ENCODE data around the gene C16orf78. TPM values are rescaled to one million over a fixed set of nuclear protein-coding genes. Genes with fewer than 3 reads are reported as not detected.

The C16orf78 gene
- total RNA-seq, 2 experiments from 2014 or later, result not detected

DNA sequence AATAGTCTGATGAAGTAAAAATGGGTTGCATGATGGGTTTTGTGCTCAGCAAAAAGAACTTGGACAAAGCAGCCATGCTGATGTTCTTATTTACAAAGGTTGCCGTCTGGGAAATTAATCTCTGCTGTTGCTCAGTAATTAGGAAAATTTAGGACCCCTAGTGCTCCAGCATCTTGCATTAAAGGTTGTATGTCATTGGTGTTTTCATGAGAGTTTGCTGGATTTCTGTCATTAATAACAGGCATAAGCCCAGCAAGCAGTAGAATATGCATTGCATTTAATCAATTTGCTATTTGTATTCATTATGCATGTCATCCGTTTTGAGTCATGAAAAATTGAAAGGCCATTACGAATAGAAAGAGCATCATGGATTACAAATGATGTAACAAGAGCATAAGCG is 45.3 kb upstream of the C16orf78 start:
- Mint-ChIP-seq H3K4me1 (ENCODE audit: low read depth) (no peaks in the 10 kb centered on the region), H3K27me3 (peaks cover 21% of the 10 kb centered on the region), H3K4me3 (no peak overlapping the region), H3K27ac (no peak overlapping the region), H3K9me3 (no peaks in the 10 kb centered on the region), H3K36me3 (ENCODE audit: low read depth) (no peaks in the 10 kb centered on the region)
- no peaks in the 10 kb centered on the region for H3K9me3 ChIP-seq (ENCODE audit: control insufficient read depth in 1 of 2, insufficient read depth in 1 of 2, low read length in 2 of 2)
- no peaks in the 10 kb centered on the region for H3K36me3 ChIP-seq (ENCODE audit: insufficient read depth, low read length)
- no peak overlapping the region for H3K4me3 ChIP-seq (ENCODE audit: low read length)
- ATAC-seq (ENCODE audit: poor library complexity) (no peak), DNase-seq (no peak)
- TF ChIP-seq, protein P1, sequence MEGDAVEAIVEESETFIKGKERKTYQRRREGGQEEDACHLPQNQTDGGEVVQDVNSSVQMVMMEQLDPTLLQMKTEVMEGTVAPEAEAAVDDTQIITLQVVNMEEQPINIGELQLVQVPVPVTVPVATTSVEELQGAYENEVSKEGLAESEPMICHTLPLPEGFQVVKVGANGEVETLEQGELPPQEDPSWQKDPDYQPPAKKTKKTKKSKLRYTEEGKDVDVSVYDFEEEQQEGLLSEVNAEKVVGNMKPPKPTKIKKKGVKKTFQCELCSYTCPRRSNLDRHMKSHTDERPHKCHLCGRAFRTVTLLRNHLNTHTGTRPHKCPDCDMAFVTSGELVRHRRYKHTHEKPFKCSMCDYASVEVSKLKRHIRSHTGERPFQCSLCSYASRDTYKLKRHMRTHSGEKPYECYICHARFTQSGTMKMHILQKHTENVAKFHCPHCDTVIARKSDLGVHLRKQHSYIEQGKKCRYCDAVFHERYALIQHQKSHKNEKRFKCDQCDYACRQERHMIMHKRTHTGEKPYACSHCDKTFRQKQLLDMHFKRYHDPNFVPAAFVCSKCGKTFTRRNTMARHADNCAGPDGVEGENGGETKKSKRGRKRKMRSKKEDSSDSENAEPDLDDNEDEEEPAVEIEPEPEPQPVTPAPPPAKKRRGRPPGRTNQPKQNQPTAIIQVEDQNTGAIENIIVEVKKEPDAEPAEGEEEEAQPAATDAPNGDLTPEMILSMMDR (IDR thresholded peaks at IDR 0.05), result no peak
- CTCF ChIA-PET, result no interaction called here
- H3K4me1 ChIP-seq (ENCODE audit: insufficient read depth, low read length), result no peaks in the 10 kb centered on the region
- peaks cover 0 to 3% of the 10 kb centered on the region in 2 experiments for H3K27me3 ChIP-seq (ENCODE audit: control insufficient read depth in 1 of 2, insufficient read depth in 2 of 2, low read length in 2 of 2)
- intact Hi-C loops (cut with DNase I, micrococcal nuclease), result no loop called here
- POLR2A ChIA-PET, result no interaction called here
- H3K27ac ChIP-seq (ENCODE audit: low read depth in 1 of 2, low read length in 2 of 2), result no peak overlapping the region

DNA sequence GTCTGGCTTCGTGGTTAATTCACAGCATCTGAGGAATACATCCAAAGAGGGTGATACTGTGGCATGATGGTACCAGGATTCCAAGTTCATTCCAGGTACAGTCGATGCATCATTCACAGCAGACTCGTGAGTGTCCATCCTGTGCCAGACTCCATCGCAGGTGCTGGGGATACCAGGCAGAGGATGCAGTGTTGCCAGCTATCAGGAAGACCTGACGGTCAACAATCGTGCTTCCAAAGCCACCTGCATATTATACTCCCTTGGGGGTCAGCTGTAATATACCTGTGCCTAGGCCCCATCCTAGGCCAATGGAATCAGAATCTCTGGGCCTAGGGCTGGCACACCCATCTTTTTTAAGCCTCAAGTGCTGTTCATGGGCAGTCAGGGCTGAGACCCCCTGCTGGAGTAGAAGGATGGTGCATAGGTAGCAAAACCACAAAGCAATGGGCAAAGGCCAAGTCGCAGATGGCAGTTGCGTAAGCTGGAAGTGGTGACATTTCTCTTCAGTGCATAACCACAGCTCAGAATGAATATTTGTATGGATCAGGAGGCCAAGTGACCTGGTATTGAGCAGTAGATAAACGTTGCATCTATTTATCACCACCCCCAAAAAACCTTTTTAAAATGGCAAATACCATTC is 42.9 kb upstream of the C16orf78 start:
- no peak overlapping the region for H3K4me3 Mint-ChIP-seq
- H3K4me3 ChIP-seq (ENCODE audit: low read length), result no peak overlapping the region
- H3K9me3 Mint-ChIP-seq, result no peaks in the 10 kb centered on the region
- TF ChIP-seq, protein P1 (IDR thresholded peaks at IDR 0.05), result no peak
- peaks cover 10% of the 10 kb centered on the region for H3K27me3 Mint-ChIP-seq
- intact Hi-C loops (cut with DNase I, micrococcal nuclease), result no loop called here
- H3K9me3 ChIP-seq (ENCODE audit: control insufficient read depth in 1 of 2, insufficient read depth in 1 of 2, low read length in 2 of 2), result peaks cover 0 to 4% of the 10 kb centered on the region in 2 experiments
- H3K27me3 ChIP-seq (ENCODE audit: control insufficient read depth in 1 of 2, insufficient read depth in 2 of 2, low read length in 2 of 2), result no peaks in the 10 kb centered on the region
- ChIA-PET CTCF (no interaction called here), POLR2A (no interaction called here)
- no peaks in the 10 kb centered on the region for H3K4me1 ChIP-seq (ENCODE audit: insufficient read depth, low read length)
- no peak overlapping the region for H3K27ac ChIP-seq (ENCODE audit: low read depth in 1 of 2, low read length in 2 of 2)
- H3K36me3 Mint-ChIP-seq (ENCODE audit: low read depth), result no peaks in the 10 kb centered on the region
- no peak overlapping the region for H3K27ac Mint-ChIP-seq
- no peak for ATAC-seq (ENCODE audit: poor library complexity)
- no peaks in the 10 kb centered on the region for H3K4me1 Mint-ChIP-seq (ENCODE audit: low read depth)
- DNase-seq, result no peak
- no peaks in the 10 kb centered on the region for H3K36me3 ChIP-seq (ENCODE audit: insufficient read depth, low read length)

DNA sequence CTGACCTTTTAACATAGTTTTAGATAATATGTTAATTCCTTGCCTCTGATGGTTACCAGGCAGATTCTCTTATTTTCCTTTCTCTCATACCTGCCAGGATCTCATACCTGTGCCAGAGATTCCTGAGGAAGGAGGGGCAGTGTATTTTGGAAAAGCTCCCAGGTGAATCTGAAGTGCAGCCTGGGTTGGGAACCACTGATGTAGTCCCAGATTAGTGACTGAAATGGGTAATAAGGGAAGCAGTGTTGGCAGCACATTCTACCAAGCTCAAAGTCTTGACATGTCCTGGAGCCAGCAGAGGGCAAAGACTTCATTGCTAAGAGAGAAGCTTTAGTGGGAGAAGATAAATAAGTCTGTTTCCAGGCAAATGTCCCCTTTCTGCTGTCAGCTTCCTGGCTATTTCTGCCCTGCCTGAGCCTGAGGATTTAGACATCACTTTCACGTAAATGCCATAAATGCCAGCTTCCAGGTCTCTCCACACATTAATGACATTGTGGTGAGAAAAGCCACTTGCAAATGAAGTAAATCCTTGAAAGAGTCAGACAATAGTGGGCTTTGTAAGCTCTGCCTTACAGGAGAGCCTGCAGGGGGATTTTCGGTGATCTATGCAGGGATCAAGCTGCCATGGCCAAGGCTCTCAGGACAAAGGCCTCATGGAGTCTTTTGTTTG is 40.9 kb upstream of the C16orf78 start:
- intact Hi-C loops (cut with DNase I, micrococcal nuclease), result no loop called here
- CTCF ChIA-PET, result no interaction called here

More for the DNA sequence above, 40.9 kb upstream of the C16orf78 start:
- no peaks in the 10 kb centered on the region for H3K27me3 ChIP-seq (ENCODE audit: control insufficient read depth in 1 of 2, insufficient read depth in 2 of 2, low read length in 2 of 2)
- Mint-ChIP-seq H3K4me3 (no peak overlapping the region), H3K36me3 (ENCODE audit: low read depth) (no peaks in the 10 kb centered on the region), H3K27ac (no peak overlapping the region), H3K27me3 (peaks cover 23% of the 10 kb centered on the region), H3K9me3 (no peaks in the 10 kb centered on the region), H3K4me1 (ENCODE audit: low read depth) (no peaks in the 10 kb centered on the region)
- no peak overlapping the region for H3K27ac ChIP-seq (ENCODE audit: low read depth in 1 of 2, low read length in 2 of 2)
- no peaks in the 10 kb centered on the region for H3K4me1 ChIP-seq (ENCODE audit: insufficient read depth, low read length)
- TF ChIP-seq, protein P1 (IDR thresholded peaks at IDR 0.05), result no peak
- ATAC-seq (ENCODE audit: poor library complexity) (no peak), DNase-seq (no peak)
- no peaks in the 10 kb centered on the region for H3K36me3 ChIP-seq (ENCODE audit: insufficient read depth, low read length)
- POLR2A ChIA-PET, result no interaction called here
- H3K9me3 ChIP-seq (ENCODE audit: control insufficient read depth in 1 of 2, insufficient read depth in 1 of 2, low read length in 2 of 2), result peaks cover 0 to 4% of the 10 kb centered on the region in 2 experiments
- H3K4me3 ChIP-seq (ENCODE audit: low read length), result no peak overlapping the region
